A549 (cell line): ENCODE results near the gene AMPH.

Source experiments
- CEBPB ChIP-seq, 2 experiments: fragments of >200 bp in 1 of 2; sonication (Bioruptor Twin) in 1 of 2; formaldehyde crosslinking in 1 of 2; IDR thresholded peaks; 2 replicates each; pipeline ENCODE4 v1.6.1; 2012 to 2016
- EP300 ChIP-seq, 2 experiments: fragments of >200 bp; sonication (Bioruptor Twin); formaldehyde crosslinking; IDR thresholded peaks; 2 replicates in 1 of 2; 3 replicates in 1 of 2; pipeline ENCODE4 v1.6.1; 2016 to 2017
- RFX5 ChIP-seq: fragments of 450-650 bp; IDR thresholded peaks from 2 replicates; pipeline ENCODE4 v1.7.1; 2014; ENCODE audit warnings: antibody characterized with exemption, mild to moderate bottlenecking, moderate library complexity
- TF ChIP-seq, protein P1 (sequence below): fragments of >200 bp; sonication (Bioruptor Twin); formaldehyde crosslinking; IDR thresholded peaks from 3 replicates; pipeline ENCODE4 v1.5.1; 2016
- TF ChIP-seq, protein P2 (sequence below): fragments of 200-600 bp; sonication (generic); IDR thresholded peaks from 2 replicates; pipeline ENCODE4 v1.6.1; 2016; ENCODE audit warnings: antibody characterized with exemption, mild to moderate bottlenecking, moderate library complexity

DNA sequence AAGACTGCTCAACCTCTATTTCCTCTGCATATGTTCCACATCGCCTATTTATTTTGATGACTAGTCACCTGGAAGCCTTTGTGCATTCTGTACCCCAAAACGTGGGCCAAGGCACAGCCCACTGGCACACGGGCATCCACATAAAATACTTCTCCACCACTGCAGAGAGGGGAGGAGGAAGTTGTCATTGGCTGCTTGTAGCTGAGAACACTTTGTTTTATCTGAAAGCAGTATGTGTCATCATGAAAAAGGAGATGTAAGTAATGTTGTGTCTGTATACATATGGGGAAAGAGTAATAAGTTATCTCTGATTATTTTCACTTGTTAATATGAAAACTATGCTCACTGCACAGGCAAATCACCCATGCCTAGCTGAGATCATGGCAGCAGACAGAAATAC, 48.2 kb upstream of the AMPH start:
- no peak for TF ChIP-seq EP300 (IDR thresholded peaks at IDR 0.05)
- TF ChIP-seq, protein P1, sequence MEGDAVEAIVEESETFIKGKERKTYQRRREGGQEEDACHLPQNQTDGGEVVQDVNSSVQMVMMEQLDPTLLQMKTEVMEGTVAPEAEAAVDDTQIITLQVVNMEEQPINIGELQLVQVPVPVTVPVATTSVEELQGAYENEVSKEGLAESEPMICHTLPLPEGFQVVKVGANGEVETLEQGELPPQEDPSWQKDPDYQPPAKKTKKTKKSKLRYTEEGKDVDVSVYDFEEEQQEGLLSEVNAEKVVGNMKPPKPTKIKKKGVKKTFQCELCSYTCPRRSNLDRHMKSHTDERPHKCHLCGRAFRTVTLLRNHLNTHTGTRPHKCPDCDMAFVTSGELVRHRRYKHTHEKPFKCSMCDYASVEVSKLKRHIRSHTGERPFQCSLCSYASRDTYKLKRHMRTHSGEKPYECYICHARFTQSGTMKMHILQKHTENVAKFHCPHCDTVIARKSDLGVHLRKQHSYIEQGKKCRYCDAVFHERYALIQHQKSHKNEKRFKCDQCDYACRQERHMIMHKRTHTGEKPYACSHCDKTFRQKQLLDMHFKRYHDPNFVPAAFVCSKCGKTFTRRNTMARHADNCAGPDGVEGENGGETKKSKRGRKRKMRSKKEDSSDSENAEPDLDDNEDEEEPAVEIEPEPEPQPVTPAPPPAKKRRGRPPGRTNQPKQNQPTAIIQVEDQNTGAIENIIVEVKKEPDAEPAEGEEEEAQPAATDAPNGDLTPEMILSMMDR: no peak
- TF ChIP-seq, protein P2, sequence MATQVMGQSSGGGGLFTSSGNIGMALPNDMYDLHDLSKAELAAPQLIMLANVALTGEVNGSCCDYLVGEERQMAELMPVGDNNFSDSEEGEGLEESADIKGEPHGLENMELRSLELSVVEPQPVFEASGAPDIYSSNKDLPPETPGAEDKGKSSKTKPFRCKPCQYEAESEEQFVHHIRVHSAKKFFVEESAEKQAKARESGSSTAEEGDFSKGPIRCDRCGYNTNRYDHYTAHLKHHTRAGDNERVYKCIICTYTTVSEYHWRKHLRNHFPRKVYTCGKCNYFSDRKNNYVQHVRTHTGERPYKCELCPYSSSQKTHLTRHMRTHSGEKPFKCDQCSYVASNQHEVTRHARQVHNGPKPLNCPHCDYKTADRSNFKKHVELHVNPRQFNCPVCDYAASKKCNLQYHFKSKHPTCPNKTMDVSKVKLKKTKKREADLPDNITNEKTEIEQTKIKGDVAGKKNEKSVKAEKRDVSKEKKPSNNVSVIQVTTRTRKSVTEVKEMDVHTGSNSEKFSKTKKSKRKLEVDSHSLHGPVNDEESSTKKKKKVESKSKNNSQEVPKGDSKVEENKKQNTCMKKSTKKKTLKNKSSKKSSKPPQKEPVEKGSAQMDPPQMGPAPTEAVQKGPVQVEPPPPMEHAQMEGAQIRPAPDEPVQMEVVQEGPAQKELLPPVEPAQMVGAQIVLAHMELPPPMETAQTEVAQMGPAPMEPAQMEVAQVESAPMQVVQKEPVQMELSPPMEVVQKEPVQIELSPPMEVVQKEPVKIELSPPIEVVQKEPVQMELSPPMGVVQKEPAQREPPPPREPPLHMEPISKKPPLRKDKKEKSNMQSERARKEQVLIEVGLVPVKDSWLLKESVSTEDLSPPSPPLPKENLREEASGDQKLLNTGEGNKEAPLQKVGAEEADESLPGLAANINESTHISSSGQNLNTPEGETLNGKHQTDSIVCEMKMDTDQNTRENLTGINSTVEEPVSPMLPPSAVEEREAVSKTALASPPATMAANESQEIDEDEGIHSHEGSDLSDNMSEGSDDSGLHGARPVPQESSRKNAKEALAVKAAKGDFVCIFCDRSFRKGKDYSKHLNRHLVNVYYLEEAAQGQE: no peak
- TF ChIP-seq CEBPB (IDR thresholded peaks at IDR 0.05): no peak
- TF ChIP-seq RFX5: no peak
